CD4-positive, alpha-beta T cell treated with Interleukin-21 for 1 hour (primary cell): ENCODE measurements around the gene VWA1.
A peak's percentile ranks its signal among the peaks of the same experiment; 100 is the strongest.
"Not testable (repeated sequence)": the region's sequence is repeated elsewhere in the genome, so short reads cannot be mapped to it uniquely, and the experiment has no call there.

Experiments
- DNase-seq: peaks from one replicate; pipeline ENCODE4 v3.0.0-alpha.2; 2020

Gene VWA1

GRCh38 chr1:1406101-1406820 lies 29.2 kb upstream of the VWA1 start:
- no peak for DNase-seq

GRCh38 chr1:1406821-1407635 lies 28.5 kb upstream of the VWA1 start, which contains the start of gene MRPL20:
MRPL20 (minus strand) TSS chr1:1407293; CDS start chr1:1407217, 76 bp downstream.
- DNase-seq = peak; percentile 96

GRCh38 chr1:1407636-1408318 lies 27.7 kb upstream of the VWA1 start:
- DNase-seq = peak; percentile 24

GRCh38 chr1:1410238-1410637 lies 25.3 kb upstream of the VWA1 start:
- DNase-seq = not testable (repeated sequence)

- no peak for DNase-seq
Measured at GRCh38 chr1:1411626-1412025, 23.9 kb upstream of the VWA1 start.

GRCh38 chr1:1412311-1412902 lies 23.1 kb upstream of the VWA1 start:
- DNase-seq = not testable (repeated sequence)

- DNase-seq = no peak
Measured at GRCh38 chr1:1415751-1416150, 19.7 kb upstream of the VWA1 start.

- DNase-seq = not testable (repeated sequence)
Measured at GRCh38 chr1:1417396-1417795, 18.1 kb upstream of the VWA1 start.

- DNase-seq = not testable (repeated sequence)
Measured at GRCh38 chr1:1417825-1418463, 17.5 kb upstream of the VWA1 start.

- no peak for DNase-seq
Measured at GRCh38 chr1:1418464-1419362, 16.8 kb upstream of the VWA1 start.

GRCh38 chr1:1419363-1419812 lies 16.1 kb upstream of the VWA1 start:
- DNase-seq = no peak

GRCh38 chr1:1419813-1420653 lies 15.5 kb upstream of the VWA1 start:
- DNase-seq = no peak

GRCh38 chr1:1420654-1421141 lies 14.8 kb upstream of the VWA1 start:
- no peak for DNase-seq

GRCh38 chr1:1421147-1421906 lies 14.2 kb upstream of the VWA1 start, which contains the start of gene ANKRD65:
ANKRD65 (minus strand) TSS chr1:1421276; CDS start chr1:1421005, 271 bp downstream.
- no peak for DNase-seq

GRCh38 chr1:1421907-1422464 lies 13.5 kb upstream of the VWA1 start:
- no peak for DNase-seq

- no peak for DNase-seq
Measured at GRCh38 chr1:1422465-1423244, 12.8 kb upstream of the VWA1 start.

- DNase-seq = no peak
Measured at GRCh38 chr1:1423245-1423597, 12.3 kb upstream of the VWA1 start.

- no peak for DNase-seq
Measured at GRCh38 chr1:1424707-1425106, 10.8 kb upstream of the VWA1 start.
